Prostate gland (tissue), 2 donors: ENCODE measurements around the gene SLC35F4.

Source experiments
- CTCF ChIP-seq, 4 experiments: fragments of 200-600 bp in 2 of 4; fragments of 450-650 bp in 2 of 4; sonication (generic) in 2 of 4; IDR thresholded peaks; 1 replicate in 3 of 4; 2 replicates in 1 of 4; pipeline ENCODE4 v1.5.1; 2016 to 2019; ENCODE audit warnings: antibody characterized with exemption in 4 of 4, mild to moderate bottlenecking in 2 of 4, moderate library complexity in 2 of 4
- POLR2A ChIP-seq: fragments of 450-650 bp; IDR thresholded peaks from one replicate; pipeline ENCODE4 v1.6.1; 2016; ENCODE audit warnings: antibody characterized with exemption, mild to moderate bottlenecking

GRCh38 chr14:57686304-57686703, 179.6 kb downstream of the SLC35F4 start:
- TF ChIP-seq CTCF (IDR thresholded peaks at IDR 0.05): no peak
- no peak for TF ChIP-seq POLR2A
